T1000 (cell line): ENCODE results near the gene CHRNB4.

Source experiments
- DNase-seq: peaks from one replicate; lab custom pipeline; 2025; ENCODE audit warnings: mixed read lengths; lab: John Stamatoyannopoulos, UW

The CHRNB4 gene

DNA sequence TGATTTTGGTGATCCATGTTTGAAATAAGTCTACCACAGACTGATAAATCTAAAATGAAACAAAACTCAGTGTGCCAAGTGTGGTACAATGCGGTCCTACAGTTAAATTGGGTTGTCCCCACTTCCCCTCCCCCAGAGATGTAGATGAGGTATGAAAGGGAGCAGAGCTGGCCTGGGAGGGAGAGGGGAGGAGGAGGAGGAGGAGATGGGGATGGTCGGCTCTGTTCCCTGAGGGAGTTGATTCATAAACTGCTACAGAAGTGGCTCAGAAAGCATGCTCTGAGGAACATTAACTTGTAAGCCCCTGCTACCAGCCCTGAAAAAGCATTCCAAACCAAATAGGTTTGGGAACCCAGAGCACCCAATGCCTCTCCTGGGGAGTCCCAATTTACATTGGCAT is 28.0 kb upstream of the CHRNB4 start:
- DNase-seq: no peak

DNA sequence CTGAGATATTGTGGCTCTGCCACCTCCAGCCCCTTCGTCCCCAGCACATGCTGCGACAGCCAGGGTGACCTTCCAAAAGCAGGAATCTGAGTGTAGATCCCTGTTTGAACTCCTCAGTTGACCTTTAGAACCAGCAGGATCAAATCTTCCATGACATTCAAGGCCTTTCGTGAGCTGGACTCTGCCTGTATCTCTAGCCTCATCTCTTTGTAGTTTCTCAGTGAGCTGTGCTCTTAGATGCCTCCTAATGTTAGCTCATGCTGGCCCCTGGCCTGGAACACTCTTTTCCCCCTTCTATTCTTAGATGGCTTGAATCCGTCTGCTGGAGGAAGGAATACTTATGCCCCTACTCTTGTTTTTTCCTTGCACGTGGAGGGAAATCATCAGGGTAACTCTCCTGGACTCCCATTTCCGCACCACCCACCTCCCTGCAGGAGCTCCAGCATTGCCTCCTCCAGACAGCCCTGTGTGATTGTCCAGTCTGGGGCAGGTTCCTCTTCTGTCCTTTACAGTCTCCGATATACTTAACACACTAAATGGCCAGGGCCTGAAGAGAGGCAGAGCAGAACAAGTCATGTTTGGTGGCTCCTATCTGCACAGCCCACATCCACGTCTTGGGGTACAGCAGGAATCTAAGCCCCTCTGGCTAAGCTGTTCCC is 26.7 kb upstream of the CHRNB4 start:
- DNase-seq: no peak

DNA sequence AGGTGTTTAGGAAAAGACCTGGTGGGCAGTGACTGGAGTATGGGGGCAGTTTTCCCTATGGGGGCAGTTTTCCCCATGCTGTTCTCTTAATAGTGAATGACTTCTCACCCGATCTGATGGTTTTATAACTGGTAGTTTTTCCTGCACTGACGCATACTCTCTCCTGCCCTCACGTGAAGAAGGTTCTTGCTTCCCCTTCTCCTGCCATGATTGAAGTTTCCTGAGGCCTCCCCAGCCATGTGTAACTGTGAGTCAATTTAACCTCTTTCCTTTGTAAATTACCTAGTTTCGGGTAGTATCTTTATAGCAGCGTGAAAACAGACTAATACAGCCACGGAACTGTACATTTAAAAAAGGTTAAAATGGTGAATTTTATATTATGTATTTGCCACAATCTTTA is 25.0 kb upstream of the CHRNB4 start:
- no peak for DNase-seq

DNA sequence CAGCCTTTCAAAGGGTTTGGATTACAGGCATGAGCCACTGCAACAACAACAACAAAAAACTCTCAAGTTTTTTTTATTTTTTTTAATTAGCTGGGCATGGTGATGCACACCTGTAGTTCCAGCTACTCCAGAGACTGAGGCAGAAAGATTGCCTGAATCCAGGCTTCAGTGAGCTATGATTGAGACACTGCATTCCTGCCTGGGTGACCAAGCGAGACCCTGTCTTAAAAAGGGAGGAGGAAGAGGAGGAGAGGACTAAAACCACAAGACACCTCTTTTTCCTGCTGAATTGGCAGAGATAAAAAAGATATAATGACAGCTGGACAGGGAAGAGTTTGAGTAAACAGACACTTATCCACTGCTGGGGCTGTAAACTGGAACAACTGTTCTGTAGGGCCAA is 22.7 kb upstream of the CHRNB4 start:
- DNase-seq: no peak

DNA sequence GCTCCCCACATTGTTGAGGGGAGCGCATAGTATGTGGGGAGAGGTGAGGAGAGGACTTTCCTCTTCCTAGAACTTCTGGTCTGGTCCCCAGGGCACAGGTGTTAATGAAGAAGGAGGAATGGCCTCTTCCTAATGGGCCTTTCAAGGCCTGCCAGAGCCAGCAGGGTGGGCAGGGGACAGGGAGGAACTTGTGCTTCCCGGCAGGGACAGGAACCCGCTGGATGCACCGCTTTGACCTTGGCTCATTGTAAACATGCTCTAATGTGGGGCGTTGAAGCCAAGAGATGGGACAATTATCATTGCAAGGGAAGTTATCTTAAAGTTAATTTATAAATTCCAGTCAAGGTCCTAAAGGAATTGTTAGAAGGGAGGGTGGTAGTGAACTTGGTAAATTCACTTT is 21.0 kb upstream of the CHRNB4 start:
- DNase-seq: no peak

DNA sequence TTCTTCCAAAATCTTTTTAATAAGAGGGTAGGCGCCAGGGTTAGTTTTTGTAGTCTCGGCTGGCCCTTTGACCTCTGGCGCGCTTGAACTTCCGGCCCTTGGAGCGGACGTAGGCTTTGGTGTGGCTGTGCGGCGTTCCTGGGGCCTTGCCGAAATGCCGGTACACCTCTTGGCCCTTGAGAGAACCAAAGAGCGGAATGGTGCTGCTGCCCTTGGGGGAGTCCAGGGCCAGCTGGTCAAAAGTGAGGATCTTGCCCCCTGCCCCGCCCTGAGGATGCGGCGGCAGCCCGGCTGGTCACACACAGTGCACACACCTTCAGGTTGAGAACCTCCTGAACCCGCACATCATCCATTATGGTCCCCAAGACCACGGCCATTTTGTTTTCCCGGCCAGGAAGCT is 20.0 kb upstream of the CHRNB4 start:
- DNase-seq: no peak

DNA sequence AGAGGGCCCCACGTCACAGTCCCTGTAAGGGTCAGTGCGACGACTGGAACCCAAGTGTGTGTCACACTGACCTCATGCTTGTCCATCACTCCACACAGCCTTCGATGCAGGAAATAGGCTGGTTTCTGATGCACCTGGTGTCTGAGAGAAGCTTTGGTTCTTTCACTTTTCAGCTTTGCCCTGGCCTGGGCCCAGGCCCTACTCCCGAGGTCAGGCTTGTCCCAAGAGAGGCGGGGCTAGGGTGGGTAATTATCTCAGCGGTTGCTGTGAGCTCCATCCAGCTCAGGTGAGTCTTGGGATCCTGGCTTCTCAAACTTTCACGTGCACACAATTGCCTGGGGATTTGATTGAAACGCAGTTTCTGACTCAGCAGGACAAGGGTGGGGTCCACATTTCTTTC is 19.6 kb upstream of the CHRNB4 start:
- DNase-seq: no peak

DNA sequence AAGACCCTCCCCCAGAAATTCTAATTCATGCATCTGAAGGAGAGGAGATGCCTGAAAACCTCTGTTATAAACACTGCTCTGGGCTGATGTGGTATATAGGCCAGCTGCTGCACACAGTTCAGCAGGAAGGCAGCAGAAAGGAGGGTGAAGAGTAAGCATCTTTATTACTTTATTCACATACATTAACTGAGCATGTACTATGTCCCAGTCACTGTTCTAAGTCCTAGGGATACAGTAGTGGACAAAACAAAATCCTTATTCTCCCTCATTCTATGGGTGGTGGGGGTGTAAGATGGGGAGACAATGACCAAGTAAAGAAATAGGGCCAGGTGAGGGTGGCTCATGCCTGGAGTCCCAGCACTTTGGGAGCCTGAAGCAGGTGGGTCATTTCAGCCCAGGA is 17.8 kb upstream of the CHRNB4 start:
- no peak for DNase-seq

DNA sequence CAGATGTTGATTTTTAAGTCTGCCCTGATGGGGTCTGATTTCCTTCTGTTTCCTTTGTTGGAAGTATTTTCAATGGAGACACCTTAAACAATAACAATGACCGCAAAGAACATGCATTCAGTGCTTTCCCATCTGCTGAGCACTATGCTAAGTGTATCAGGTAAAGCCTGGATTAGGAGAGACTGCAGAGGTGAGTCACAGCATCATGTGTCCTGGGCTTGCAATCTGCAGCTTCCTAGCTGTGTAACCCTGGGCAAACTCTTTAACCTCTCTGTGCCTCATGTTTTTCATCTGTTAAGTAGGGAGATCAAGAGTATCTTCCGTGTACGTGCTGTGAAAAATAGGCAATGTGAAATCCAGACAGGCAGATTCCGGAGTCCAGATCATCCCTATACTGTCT is 13.3 kb upstream of the CHRNB4 start:
- DNase-seq: no peak

DNA sequence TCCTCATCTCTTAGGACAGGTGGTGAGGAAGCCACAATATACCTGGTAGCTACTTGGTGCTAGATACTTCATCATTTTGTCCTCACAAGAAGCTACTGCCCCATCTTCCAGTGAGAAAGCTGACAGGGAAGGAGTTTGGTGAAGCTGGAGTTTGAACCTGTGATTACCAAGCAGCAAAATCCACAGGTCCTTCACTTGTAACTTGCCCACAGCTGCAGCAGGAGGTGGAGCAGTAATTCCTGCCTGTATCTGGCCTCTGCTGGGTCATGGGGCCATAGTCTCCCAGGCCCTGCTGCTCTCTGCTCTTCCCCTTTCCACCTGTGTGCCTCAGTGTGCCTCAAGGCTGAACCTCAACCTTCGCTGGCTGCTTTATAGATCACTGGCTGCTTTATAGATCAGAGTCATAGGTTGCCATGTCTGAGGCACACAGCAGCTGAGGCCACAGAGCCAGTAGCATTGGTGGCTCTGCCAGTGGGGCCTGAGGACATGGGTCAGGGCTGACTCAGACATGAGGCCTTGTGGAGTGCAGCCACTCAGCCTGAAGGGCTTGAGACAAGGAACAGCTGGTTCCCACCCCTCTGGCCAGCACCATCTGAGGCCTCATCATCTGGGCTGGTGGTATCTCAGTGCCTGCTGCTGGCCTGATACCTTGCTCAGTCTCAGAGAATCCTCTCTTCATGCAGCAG is 11.1 kb upstream of the CHRNB4 start:
- no peak for DNase-seq

DNA sequence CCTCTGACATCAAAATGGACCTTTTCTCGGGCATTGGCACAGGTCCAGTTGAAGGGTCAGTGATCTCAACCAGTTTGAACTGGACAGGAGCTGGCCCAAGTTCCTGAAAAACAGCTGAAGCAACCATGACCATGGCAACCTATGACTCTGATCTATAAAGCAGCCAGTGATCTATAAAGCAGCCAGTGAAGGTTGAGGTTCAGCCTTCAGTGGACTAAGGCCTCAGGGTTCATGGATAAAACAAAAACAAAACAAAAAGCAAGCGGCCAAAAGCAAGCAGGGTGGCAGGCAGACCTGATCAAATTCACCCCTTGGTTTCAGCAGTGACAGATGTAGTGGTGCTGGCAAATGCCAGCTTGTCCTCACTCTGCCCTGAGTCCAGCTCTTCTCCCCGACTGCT is 10.0 kb upstream of the CHRNB4 start:
- no peak for DNase-seq

DNA sequence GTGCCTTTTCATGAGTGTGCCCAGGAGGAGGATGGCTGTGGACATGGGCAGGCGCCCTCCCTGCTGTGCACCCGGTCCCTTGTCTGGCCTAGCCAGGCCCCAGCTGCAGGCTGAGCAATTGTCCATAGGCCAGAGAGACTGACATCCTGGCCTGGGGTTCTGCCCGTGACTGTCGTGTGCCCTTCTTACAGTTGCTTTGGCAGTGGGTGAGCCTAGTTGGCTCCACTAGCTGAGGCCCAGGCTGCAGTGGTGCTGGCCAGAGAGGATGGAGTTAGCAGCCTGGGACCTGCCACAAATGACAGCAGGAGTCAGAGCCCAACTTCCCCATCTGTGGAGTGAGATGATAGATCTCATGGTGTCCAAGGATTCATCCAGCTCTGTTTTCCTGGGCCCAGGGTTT is 9.0 kb upstream of the CHRNB4 start:
- no peak for DNase-seq

DNA sequence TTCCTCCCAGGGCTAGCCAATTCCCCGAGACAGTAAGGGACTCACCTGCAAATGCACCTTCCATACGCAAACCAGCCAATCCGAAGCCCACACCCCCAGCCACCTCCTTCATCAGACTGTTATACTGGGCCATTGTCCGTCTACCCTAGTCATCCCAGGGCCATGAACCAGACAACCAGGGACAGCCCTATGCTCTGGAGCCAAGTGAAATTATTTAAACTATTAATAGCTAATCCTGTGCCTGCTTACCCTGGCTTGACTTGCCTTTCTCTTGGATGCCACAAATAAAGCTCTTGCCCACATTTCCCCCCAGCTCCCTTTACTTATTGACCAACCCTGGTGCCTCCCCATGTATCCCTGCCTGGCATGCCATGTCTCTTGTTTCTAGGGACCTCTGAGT is 4.0 kb upstream of the CHRNB4 start:
- no peak for DNase-seq

DNA sequence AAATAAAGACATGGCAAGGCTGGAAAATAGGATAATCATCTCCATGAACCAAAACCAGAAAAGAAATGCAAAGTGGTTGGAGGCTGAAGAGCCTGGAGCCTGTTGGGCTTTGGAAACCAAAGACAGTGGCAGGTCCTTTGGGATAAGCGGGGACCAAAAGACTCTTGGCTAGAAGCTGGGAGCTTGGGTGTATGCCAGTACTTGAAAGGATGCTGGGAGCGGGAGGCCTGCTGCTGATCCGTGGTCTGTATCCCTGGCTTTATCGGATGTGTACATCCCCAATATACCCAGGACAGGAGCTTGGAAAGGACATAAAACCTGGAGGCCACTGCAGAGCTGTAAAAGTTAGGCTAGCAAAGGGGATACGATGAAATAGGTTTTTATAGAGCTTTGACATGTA is 1.3 kb upstream of the CHRNB4 start:
- DNase-seq: no peak

DNA sequence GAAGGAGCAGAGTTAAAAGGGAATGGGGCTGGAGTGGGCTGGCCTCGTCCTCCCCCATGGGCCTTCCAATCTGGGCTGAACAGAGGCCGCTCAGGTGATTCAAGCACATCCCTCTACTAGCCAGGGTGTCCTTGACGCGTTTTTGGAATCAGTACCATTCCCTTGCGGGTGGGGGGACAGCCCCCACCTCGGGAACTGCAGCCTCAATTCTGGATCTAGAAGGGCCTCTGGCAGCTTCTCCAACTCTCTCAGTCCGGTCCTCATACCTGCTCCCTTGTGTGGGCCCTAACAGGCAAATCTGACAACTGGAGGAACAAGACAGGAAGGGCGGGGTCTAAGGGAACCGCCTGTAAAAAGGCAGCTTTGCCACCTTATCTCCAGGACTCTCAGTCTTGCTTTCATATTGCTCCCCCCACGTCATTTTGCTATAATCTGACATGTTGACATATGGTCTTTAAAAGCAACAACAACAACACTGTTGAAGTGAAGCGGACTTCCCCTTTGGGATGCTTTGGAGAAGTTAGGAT is 802 bp upstream of the CHRNB4 start:
- no peak for DNase-seq

DNA sequence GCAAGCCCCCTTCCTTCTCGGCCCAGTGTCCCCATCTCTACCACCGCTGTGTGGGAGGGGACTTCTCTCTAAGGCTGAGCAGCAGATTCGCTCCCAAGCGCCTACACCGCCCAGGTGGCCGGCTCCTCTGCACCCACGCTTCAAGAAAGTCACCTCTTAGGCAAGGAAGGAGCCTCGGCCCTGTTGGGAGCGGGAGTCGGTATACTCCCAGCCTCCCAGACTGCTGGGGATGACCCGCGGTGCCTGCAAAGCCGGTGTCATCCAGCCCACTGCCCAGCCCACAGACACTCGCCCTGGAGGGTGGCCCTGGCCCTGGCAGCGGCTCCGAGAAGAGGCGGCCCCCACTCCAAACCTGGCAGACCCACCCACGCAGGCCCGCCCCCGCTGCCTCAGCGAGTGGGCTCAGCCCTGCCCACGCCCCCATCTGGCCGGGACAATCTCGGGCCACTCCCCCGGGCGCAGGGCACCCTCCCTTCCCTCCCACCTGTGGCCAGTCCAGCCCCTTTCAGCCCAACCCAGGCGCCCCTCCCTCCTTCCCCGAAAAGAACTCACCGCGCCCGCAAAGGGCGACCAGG is 396 bp downstream of the CHRNB4 start:
- no peak for DNase-seq

DNA sequence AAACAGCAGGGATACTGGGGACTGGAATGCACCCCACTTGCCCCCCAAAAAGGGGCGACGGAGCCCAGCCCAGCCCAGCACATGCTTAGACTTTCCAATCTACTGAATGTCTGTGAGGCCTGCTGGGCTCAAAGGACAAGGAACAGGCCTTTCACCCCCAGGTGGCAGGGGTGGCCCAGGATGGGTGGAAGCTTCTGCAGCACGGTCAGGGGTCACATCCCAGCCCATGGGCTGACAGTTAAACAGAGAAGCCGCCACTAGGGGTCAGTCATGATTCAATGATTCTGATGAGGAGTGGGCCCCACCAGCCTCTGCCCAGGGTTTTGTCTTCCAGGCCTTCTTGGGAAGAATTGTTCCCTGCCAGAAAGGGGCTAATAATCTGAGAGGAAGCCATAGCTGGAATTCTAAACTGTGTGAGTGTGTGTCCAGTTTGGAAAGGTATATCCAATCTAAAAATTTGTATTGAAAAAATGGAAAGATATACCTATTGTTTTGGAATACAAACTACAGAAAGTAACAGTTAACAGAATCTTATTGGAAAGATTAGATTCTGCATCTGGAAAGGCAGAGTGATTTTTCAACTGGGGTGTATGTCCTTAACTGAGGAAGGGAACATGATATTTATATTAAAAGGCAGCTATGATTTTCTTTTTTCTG is 2.2 kb downstream of the CHRNB4 start:
- DNase-seq: no peak

DNA sequence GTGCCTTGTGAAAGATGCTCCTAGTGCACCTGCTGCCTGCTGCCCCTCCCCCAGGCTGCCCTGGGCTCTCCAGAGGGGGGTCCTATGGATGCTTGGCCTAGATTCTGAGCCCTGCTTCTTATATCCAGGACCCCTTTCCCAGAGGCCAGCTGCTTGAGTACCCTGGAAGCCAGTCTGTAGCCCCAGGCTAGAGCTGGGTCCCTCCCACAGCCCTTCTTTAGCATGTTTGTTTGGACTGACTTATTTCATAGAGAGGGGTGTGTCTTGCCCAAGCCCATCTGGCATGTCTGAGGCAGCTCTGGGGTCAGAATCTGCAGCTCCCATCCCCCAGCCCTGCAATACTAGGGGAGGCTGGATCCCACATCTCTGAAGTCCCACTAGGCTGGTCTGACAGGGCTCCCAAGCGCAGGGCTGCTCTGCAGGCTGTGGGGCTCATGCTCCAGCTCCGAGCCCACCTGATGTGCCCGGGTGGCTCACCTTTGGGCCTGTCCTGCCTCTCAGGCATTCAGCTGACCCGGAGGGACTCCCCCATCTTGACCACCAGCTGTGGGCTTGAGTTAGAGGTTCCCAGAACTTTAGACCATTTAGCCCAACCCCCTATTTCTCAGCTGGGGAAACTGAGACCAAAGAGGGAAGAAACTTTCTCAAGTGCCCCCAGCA is 3.1 kb downstream of the CHRNB4 start:
- DNase-seq: no peak

DNA sequence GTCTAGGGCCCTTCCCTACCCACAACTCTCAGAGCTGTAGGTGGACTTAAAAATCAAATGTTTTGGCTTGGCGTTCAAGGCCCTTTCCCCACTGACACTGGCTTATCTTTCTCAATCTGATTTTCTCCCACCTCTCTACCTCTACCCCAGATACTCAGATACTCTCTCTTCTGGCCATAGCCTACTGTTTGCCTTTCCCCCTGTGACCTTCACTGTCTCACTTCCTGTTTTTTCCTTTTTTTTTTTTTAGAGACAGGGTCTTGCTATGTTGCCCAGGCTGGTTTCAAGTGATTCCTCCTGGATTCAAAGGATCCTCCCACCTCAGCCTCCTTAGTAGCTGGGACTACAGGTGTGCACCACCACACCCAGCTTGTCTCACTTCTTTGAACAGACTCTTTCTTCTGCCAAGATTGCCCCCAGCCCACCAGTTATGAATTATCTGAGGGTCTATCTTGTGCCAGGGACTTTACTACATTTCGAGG is 4.6 kb downstream of the CHRNB4 start:
- no peak for DNase-seq

DNA sequence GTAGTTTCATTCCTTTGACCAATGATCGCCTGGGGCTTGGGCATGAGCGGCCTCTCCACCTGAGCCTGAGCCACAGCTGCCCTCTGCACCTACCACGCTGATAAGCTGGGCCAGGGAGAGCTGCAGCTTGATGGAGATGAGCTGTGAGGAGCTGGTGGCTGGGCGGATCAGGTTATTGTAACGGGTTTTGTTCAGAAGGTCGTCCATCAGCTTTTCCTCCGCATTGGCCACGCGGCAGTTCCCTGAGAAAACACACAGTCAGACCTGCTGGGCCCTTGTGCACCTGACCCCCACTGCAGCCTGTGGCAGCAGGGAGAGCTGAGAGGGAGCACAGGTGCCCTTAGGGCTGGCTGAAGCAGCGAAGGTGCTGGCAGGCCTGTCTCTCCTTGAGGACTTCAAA is 5.7 kb downstream of the CHRNB4 start:
- no peak for DNase-seq

DNA sequence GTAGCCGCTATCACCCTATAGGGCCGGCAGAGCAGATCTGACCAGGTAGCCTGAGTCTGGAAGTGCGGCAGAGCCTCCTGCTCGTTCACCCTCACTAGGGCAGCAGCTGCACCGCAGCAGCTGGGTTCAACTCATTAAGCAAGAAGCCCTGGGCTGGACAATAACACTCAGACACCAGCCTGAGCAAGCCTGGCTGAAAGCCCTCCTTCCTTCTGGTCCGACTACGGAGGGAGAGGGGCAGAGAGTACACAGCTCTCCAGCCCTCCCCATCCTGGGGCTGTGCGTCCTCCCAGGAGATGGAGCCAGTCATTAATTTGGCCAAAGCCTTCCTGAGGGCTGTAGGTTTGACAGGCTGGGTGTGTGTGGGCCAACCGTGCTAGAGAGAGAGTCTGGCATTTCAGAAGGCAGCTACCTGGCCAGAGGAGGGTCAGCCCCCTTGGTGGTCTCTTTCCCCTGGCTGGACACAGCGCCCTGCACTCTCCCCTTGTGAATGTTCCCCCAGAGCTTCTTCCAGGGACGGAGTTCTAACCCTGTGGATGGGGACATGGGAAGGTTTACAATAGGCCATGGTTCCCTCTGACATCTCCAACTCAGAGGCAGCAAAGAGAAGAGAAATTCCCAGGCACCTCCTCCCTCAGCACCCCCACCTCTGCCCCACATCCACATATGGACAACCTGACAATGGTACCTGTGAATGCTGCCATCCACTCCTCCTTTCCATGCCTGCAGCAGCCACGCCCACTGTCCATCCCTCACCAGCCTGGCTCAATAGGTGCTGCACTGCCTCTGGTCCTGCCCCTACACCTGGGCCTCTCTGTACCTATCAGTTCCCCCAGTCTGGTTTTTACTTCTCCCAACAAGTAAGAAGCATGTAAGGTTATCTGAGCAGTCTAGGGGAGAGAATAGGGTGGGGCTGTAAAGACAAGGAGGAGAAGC is 6.5 kb downstream of the CHRNB4 start:
- DNase-seq: no peak
